ENCODE results near the gene FRMD4A.
"Not testable (repeated sequence)": the region's sequence is repeated elsewhere in the genome, so short reads cannot be mapped to it uniquely, and the experiment has no call there.

The FRMD4A gene

DNA sequence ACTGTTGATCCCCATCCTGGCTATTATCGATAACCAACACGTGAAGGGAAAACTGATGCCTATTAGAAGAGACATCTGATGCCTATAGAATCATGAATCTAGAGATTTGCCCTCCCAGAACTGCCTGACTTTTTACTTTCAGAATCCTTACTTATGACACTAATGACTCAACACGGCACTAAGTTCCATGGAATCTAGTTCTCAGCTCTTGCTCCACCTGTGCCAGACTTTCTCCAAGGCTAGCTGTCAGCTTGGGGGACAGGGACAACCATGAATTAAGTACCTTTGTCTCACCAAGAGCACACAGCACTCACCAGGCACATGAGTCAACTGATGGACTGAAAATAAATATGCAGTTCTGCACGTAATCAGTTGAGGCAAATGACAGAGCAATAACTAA lies 184.2 kb downstream of the FRMD4A start:
- no peak for DNase-seq (ENCODE audit: low read depth in 2 of 2)

DNA sequence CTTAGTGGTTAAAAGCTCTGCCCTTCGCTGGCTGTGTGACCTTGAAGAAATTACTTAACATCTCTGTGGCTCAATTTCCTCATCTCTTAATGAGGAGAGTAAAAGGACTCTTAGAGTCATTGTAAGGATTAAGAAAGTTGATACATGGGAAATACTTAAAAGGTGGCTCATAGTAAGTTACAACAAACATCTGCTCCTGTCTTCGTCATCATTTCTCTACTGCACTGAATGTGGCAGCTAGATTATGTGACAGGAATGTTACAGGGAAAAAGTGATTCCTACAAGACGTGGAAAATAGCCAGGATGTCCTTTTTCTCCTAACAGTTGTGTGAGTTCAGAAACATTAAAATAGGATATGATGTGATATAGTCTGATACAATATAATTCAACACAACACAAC lies 184.7 kb downstream of the FRMD4A start:
- no peak for DNase-seq (ENCODE audit: low read depth in 2 of 2)

DNA sequence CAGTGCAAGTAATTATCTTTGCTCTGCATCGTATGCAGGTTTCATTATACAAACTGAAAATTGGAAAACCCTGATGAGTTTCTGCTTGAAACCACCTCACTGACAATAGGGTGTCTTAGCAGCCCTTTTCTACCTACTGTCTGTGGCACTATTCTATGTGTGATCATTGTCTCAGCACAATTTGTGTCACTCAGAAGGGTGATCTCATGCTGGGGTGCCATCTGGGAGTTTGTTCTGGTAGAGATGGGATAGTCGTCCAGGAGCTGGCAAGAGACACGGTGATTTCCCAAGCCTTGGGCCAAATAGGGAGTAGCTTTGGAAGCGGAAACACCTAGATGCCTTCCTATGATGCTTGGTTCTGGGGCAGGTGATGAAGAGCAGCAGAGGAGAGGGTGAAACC lies 186.3 kb downstream of the FRMD4A start:
- DNase-seq (ENCODE audit: low read depth in 2 of 2) = no peak

DNA sequence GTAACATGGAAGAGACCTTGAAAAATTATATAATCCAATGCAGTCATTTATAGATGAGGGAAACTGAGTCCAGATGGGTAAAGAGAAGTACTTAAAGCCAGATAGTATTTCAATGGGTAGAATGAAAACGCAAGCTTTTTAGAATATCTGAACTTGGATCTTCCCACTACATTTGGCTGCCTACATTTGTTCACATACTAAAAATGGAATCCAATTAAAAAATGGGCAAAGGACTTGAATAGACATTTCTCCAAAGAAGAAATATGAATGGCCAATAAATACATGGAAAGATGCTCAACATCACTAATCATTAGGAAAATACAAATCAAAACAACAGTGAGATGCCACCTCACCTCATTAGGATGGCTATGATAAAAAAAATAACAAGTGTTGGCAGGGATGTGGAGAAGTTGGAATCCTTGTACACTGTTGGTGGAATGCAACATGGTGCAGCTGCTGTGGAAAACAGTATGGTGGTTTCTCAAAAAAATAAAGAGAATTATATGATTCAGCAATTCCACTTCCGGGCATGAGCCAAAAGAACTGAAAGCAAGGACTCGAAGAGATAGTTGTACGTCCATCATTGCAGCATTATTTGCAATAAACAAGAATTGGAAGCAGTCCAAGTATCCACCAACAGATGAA lies 188.0 kb downstream of the FRMD4A start:
- DNase-seq (ENCODE audit: low read depth in 2 of 2) = no peak

DNA sequence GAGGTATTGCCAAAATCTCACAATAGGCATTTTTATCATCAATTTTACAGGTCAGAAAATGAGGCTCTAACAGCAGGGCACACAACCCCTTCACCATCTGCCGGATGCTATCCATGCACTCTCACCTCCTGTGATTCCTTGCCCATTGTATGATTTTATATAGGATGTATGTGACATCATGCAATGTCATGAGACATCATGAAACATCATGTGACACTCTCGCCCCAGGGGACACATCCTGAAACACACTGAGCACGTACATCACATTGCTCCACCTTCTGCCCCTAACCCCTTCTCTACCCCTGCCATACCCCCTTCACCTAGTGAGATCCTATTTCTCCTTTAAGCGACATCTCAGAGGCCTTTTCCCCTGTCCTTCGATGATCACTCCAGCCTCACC lies 189.4 kb downstream of the FRMD4A start:
- no peak for DNase-seq (ENCODE audit: low read depth in 2 of 2)

DNA sequence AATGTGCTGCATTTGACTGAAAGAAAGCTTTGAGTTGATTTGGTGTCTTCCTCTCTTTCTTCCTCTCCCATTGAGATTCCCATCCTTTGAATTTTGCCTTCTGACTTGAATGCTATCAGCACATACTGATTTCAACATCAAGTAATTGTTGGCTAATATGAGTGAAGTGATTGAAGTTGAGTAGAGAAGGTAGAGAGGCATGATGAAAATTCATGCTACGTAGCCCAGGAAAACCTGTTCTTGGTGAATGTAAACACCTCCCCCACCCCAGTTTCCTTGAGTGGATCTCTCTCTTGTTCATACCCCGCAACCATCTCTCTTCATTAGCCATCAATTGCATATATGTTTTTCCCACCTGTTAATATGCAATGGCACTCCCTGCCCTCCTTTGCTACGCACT lies 193.3 kb downstream of the FRMD4A start:
- no peak for DNase-seq (ENCODE audit: low read depth in 2 of 2)

DNA sequence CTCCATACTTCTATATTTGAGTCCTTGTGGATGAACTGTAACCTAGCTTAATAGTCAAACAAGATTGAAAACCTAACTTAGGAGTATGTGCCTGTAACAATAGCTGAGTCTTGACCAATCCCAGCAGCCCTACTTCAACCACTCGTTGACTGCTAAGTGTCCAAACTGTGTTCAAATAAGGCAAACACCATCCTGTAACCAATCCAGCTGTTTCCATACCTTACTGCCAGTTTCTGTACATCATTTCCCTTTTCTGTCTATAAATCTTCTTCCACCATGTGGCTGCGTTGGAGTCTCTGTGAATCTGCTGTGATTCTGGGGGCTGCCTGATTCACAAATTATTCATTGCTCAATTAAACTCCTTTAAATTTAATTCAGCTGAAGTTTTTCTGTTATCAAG lies 195.5 kb downstream of the FRMD4A start:
- DNase-seq (ENCODE audit: low read depth in 2 of 2) = not testable (repeated sequence)

DNA sequence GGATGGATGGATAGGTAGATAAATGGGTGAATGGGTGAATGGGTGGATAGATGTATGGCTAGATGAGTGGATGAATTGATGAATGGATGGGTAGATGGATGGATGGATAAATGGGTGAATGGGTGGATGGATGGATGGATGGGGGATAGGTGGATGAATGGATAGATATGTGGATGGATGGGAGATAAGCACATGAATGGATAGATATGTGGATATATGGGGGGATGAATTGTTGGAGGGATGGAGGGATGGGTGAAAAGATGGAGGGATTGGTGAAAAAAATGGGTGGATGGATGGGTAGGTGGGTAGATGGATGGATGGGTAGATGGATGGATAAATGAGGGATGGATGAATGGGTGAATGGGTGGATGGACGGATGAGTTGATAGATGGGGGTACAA lies 196.4 kb downstream of the FRMD4A start:
- DNase-seq (ENCODE audit: low read depth in 2 of 2) = no peak

DNA sequence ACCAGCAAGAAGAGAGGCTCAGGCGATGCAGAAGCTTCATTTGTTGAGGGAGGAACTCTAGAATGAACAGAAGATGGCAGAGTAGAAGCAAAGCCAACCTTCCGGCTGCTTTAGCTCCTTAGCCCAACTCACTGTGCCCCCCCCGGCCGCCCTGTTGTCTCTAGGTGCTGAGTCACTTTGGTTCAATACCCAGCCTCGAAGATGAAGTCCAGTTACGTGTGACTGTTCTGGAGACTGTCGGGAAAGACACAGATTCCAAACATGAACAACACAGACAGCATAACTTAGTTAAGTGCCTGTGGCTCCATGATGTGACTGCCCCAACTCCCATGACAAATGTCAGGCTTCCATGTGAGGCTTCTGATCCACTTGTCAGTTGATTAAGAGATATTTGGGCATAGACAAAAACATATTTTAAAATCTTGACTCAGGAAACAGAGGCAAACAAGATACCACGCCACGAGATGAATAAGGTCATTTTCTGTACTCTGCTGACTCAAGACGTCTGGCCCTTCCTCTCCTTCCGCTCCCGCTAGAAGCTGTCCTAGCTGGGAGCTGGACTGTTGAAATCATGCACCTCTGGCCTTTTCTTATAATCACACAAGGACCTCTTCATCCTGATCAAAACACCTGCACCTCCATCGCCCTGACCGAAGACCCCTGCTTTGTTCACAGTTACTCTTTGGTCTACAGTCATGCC lies 199.3 kb downstream of the FRMD4A start:
- no peak for DNase-seq (ENCODE audit: low read depth in 2 of 2)

DNA sequence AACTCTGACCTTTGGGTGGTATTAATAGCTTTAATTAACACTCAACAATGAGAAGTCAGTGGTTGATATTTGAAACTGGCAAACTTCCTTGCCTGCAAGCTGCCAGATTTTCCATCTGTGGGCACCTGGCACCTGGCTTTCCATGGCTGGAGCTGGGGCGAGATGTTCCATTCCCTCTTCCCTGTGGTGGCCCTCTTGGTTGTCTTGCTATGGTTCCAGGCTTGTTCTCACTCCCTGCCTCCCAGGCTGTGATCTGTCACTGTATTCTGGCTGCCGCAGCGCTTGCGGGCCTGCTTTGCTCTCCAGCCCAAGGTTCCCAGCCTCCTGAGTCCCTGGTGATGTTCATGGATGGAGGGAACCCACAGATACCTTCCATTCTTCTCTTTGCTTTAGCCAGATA lies 201.0 kb downstream of the FRMD4A start:
- DNase-seq (ENCODE audit: low read depth in 2 of 2) = no peak

DNA sequence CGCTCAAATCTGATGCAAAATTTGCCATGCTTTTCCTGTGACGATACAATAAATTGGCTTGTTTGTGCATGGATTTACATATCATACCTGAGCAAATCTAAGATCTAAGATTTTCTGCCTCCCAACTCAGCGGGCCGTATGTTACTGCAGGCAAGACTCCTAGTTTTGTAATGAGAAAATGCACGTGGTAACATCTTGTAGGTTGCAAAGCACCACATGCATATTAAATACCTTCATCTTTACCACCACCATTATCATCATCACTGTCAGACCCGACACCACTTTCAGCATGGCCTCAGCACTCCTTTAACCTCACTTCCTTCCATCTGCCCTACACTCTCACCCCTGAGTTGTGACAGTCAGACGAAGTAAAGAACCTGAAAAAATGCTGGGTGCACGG lies 202.2 kb downstream of the FRMD4A start:
- no peak for DNase-seq (ENCODE audit: low read depth in 2 of 2)

DNA sequence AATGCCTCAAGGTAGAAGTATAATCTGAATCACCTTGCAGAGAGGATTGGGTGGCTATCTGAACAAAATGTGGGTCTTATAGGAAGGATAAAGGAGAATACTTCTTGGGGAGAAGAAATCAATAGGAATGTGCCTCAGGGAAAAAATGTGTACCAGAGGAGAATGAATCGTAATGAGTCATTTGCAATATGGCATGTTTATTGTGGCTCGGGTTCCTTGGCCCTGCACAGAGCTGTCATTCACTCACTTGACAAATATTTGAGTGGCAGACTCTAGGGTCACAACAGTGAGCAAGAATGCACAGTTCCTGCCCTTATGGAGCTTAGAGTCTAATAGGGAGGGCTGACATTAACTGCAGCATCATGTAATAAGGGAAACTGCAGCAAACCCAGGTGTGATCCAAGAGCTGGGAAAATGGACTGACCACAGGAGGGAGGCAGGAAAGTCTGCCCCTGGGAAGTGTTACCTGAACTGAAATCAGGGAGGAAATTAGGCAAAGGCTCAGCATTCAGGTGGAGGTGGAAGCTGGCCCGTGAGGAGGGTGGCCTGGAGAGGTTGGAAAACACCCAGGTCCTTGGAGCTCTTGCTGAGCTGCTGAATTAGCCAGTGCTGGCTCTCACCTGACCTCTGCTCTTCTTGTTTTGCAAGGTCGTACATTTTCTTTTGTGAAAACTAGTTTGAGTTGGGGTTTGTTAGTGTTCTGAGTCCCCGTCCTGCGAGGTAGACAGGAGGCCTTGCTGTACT lies 203.9 kb downstream of the FRMD4A start:
- no peak for DNase-seq (ENCODE audit: low read depth in 2 of 2)

DNA sequence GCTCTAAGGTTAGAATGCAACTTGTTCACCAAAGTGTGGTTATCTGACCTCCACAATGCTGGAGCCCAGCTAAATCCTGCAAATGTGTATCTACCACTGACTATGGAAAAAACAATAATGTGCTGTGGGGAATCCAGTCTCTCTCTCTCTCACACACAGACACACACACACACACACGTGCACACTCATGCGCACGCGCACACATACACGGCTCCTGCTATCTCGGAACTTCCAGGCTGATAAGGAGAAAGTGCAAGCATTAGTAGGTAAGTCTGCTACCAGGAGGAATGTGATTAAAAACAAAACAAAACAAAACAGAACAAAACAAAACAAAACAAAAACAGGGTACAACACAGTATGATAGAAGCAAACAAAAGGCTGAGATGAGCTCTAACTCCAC lies 205.2 kb downstream of the FRMD4A start:
- no peak for DNase-seq (ENCODE audit: low read depth in 2 of 2)

DNA sequence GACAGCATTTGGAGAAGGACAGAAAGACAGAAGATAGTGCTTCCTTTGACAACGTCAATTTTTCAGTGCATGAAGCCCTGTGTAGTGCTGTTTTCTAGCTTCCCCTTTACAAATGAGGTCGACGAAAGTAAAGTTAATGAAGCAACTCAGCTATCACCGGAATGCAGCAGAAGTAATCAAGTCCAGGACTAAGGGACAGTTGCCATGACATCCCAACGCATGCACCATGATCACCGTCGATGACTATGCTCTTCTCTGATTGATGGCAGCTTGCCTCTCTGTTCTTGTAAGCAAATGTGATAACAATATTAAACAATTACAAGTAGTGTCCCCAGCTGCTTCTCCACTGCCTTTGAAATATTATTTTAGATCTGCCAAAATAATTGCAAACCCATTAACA lies 205.8 kb downstream of the FRMD4A start:
- DNase-seq (ENCODE audit: low read depth in 2 of 2) = no peak

DNA sequence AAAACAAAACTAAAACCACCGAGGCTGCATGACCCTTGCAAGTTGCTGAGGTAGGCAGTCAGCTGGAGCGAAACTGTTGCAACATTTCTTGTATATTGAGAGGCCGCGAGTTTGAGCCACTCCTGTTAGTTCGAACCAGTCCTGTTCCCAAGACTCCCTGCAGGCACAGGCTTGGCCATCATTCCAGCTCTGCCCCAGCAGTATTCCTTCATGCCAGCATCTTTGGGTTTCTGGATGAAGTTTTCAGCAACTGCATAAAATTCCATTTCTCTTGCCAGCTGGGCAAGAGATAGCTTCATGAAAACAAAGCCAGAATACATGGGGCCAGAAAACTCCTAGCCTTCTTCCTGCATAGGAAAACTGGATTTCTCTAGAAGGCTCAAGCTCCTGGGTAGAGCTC lies 207.6 kb downstream of the FRMD4A start:
- DNase-seq (ENCODE audit: low read depth in 2 of 2) = no peak

DNA sequence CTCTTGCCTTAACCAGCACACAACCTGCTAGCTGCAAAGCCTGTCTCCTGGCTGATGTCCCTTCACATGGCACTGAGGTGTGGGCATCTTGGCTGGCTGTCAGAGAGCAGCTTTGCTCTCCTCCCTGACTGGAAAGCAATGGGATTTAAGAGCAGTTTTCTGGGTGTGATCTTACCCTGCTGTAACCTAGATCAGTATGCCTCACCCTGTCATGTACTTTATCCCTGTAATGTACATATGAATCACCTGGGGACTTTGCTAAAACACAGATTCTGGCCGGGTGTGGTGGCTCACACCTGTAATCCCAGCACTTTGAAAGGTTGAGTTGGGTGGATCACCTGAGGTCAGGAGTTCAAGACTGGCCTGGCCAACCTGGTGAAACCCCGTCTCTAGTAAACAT lies 209.9 kb downstream of the FRMD4A start:
- DNase-seq (ENCODE audit: low read depth in 2 of 2) = no peak

DNA sequence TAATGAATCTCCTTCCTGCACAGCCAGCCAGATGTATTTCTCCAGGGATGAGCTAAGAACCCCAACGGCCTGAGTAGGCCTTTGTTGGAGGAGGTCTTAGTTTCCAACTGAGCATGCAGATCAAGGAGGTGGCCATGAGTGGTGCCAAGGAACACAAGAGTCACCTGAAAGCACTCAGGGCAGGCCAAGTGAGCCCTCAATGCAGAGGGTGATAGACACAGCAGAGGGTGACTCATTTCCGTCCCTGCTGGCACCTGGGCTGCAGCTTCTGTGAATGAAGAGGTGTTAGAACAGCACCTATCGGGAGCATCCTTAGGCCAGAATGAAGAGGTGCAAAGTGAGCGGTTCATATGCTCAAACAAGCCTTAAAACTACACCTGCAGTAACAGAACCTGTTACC lies 211.8 kb downstream of the FRMD4A start:
- no peak for DNase-seq (ENCODE audit: low read depth in 2 of 2)

DNA sequence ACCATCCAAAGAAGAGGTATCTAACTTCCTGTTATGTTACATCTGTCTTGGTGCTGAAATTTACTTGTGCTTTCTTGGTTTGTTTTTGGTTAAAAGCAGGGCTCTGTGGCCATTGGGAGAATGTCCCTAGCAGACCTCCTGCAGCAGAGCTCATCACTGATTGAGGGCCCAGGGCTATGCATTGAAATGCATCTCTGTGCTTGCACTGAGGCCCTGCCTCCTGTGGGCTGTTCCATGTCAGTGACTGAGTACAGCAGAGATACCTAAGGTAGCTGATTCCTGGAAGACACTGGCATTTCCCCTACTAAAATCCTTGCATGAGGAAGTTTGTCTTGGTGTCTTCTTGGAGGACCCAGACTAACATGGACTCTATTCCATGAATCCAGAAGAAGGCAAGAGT lies 213.9 kb downstream of the FRMD4A start:
- no peak for DNase-seq (ENCODE audit: low read depth in 2 of 2)

DNA sequence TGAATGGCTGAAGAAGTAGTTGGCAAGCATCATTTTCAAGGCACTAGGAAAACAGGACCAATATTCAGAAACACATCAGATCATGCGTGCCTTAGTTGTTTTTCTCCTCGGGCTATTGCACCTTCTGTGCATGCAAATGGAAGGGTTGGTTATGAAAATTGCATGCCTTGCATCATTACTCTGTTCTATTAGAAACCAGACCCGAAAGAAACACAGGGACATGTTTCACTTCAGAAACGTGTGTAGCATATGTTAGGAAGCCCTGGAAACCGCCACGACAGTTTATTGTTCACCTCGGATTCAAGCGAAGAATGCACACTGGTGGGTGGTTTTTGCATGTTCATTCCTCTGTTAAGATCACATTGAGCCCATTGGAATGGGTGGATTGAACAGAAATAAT lies 214.7 kb downstream of the FRMD4A start:
- DNase-seq (ENCODE audit: low read depth in 2 of 2) = no peak

DNA sequence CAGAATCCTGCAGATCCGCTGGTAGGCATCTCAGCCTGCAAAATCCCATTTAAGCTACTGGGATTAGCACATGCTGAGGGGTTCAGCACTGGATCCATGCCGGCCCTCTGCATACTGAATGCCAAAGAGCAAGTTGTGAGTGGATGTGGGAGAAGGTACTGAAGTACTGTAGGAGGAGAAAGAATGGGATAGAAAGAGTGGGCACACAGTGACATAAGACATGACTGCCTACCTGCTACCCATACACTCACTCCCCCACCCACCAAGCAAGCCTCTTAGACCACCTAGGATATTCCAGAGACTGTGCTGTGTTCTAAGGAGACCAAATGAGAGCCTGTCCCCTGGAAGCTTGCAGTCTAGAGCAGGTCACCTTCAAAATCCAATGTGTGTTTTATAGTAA lies 215.9 kb downstream of the FRMD4A start:
- DNase-seq (ENCODE audit: low read depth in 2 of 2) = no peak

DNA sequence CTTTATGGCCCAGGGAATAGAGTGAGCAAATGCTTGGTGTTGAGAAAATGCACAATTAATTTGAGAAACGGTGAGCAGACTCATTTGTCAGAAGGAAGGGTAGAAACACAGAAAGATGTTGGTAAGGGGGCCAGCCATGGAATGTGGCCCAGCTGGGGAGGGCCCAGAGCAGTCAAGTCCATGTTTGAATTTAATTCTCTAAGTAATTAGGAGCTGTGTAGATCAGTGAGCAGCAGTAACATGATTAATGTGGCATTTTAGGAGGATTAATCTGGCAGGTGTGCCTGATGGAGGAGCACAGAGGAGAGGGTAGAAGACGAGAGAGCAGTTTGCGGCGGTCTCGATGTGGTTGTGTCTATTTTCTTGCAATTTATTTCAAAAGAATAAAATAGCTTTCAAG lies 218.7 kb downstream of the FRMD4A start:
- DNase-seq (ENCODE audit: low read depth in 2 of 2) = no peak

DNA sequence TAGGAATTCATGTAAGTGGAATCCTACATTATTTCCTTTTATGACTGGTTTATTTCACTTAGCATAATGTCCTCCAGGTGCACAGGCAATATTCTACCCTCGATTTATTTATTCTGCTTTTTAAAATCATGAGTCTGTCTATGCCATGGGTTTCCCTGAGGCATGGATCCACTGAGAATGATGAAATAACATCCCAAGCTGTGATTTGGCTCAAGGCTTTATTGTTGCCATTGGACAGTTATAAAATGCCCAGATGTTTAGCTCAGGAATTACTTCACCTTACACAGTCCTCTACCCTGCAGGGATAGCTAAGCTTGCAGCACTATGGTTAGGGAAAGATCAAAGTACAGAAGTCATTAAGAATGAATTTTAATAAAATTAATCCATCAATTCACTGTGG lies 219.5 kb downstream of the FRMD4A start:
- no peak for DNase-seq (ENCODE audit: low read depth in 2 of 2)

DNA sequence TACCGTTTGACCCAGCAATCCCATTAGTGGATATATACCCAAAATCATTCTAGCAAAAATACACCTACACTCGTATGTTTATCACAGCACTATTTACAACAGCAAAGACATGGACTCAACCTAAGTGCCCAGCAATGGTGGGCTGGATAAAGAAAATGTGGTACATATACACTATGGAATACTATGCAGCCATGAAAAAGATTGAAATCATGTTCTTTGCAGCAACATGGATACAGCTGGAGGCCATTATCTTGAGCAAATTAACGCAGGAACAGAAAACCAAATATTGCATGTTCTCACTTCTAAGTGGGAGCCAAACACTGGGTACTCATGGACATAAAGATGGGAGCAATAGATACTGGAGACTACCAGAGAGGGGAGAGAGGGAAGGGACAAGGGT lies 223.9 kb downstream of the FRMD4A start:
- DNase-seq (ENCODE audit: low read depth in 2 of 2) = no peak
